Esophagus (tissue), 2 donors: Measurements from ENCODE around the gene MBLAC1. TPM values are rescaled to one million over a fixed set of nuclear protein-coding genes. Genes with fewer than 3 reads are reported as not detected.

ENCODE experiments used
- H3K27ac ChIP-seq, 2 donors: one replicate each; pipeline ENCODE4 v1.5.1; 2013; ENCODE audit warnings: low read depth in 2 of 2, mild to moderate bottlenecking in 2 of 2, inconsistent platforms in 1 of 2, low read length in 1 of 2, moderate library complexity in 1 of 2
- H3K27me3 ChIP-seq, 2 donors: one replicate each; pipeline ENCODE4 v1.6.1; 2013; ENCODE audit warnings: low read length in 2 of 2, control low read depth in 1 of 2, mild to moderate bottlenecking in 1 of 2; ENCODE audit not compliant: insufficient read depth in 2 of 2, control insufficient read depth in 1 of 2
- H3K36me3 ChIP-seq, 2 donors: one replicate each; pipeline ENCODE4 v1.6.1; 2013; ENCODE audit warnings: low read length in 1 of 2; ENCODE audit not compliant: control insufficient read depth in 2 of 2, insufficient read depth in 2 of 2
- H3K4me1 ChIP-seq, 2 donors: one replicate each; pipeline ENCODE4 v1.6.1; 2013; ENCODE audit warnings: low read length in 1 of 2; ENCODE audit not compliant: control insufficient read depth in 2 of 2, insufficient read depth in 2 of 2
- H3K4me3 ChIP-seq, 2 donors: one replicate each; pipeline ENCODE4 v1.5.1; 2013; ENCODE audit warnings: low read length in 2 of 2, mild to moderate bottlenecking in 2 of 2, low read depth in 1 of 2, moderate library complexity in 1 of 2
- H3K9me3 ChIP-seq, 2 donors: one replicate each; pipeline ENCODE4 v1.6.1; 2013; ENCODE audit warnings: mild to moderate bottlenecking in 2 of 2, low read depth in 1 of 2, low read length in 1 of 2, moderate library complexity in 1 of 2; ENCODE audit not compliant: control insufficient read depth in 2 of 2, insufficient read depth in 1 of 2
- WGBS, 2 donors: extraction: QIAGEN DNeasy Blood & Tissue Kit; methylation state at CpG; one replicate each; pipeline ENCODE4 v1.1.7; 2013; 5-methylcytosine and 5-hydroxymethylcytosine counted together
- polyA plus RNA-seq, 2 donors: library from polyadenylated mRNA; stranded (reverse); fragments of 200-250 nt; gene quantifications; one replicate each; pipeline ENCODE4 v1.2.3, GENCODE V29; 2013
- donor health status: healthy with polysubstance abuse.
- donor health status: Bipolar disorder and iron deficiency.

The MBLAC1 gene
- polyA plus RNA-seq, 2 donors = 2.7 to 3.7 TPM

- Histone ChIP-seq H3K4me3 (peak within 1 kb of the TSS; percentile 92 to 97), H3K4me1 (peaks cover 0 to 2% of the 10 kb centered on the region in 2 donors), H3K36me3 (peaks cover 4 to 7% of the 10 kb centered on the region in 2 donors), H3K27me3 (no peaks in the 10 kb centered on the region), H3K27ac (peak within 1 kb of the TSS; percentile 84 to 89), H3K9me3 (no peaks in the 10 kb centered on the region)
- 0 to 1% methylated on average over 46 of the region's 46 CpGs for WGBS, 2 donors
Observed at GRCh38 chr7:100148559-100149328, 22.0 kb downstream of the MBLAC1 start, which contains the start of gene LAMTOR4. Gene LAMTOR4 (plus strand): TSS chr7:100148918. CDS start chr7:100148973, 55 bp downstream.

GRCh38 chr7:100152404-100152803 lies 25.6 kb downstream of the MBLAC1 start:
- Histone ChIP-seq H3K36me3 (peaks cover 17 to 30% of the 10 kb centered on the region in 2 donors), H3K27ac (no peak overlapping the region), H3K4me3 (no peak overlapping the region), H3K4me1 (peaks cover 4 to 6% of the 10 kb centered on the region in 2 donors), H3K9me3 (no peaks in the 10 kb centered on the region), H3K27me3 (no peaks in the 10 kb centered on the region)

- Histone ChIP-seq H3K27me3 (no peaks in the 10 kb centered on the region), H3K9me3 (no peaks in the 10 kb centered on the region), H3K4me3 (no peak overlapping the region), H3K36me3 (peaks cover 17 to 30% of the 10 kb centered on the region in 2 donors), H3K27ac (peak overlapping the region in 1 of 2 donors; percentile 61), H3K4me1 (peaks cover 6 to 10% of the 10 kb centered on the region in 2 donors)
- 88 to 90% methylated on average over 18 of the region's 18 CpGs for WGBS, 2 donors
Observed at GRCh38 chr7:100152937-100153666, 26.3 kb downstream of the MBLAC1 start.

- 66 to 70% methylated on average over 16 of the region's 16 CpGs for WGBS, 2 donors
- Histone ChIP-seq H3K36me3 (peaks cover 17 to 30% of the 10 kb centered on the region in 2 donors), H3K9me3 (no peaks in the 10 kb centered on the region), H3K4me1 (peaks cover 6 to 10% of the 10 kb centered on the region in 2 donors), H3K27me3 (no peaks in the 10 kb centered on the region), H3K27ac (peak overlapping the region in 1 of 2 donors; percentile 61), H3K4me3 (no peak overlapping the region)
Observed at GRCh38 chr7:100153708-100154535, 27.2 kb downstream of the MBLAC1 start.

- Histone ChIP-seq H3K27ac (peak overlapping the region in 1 of 2 donors; percentile 23), H3K36me3 (peaks cover 17 to 30% of the 10 kb centered on the region in 2 donors), H3K9me3 (no peaks in the 10 kb centered on the region), H3K4me1 (peaks cover 4 to 12% of the 10 kb centered on the region in 2 donors), H3K4me3 (no peak overlapping the region), H3K27me3 (no peaks in the 10 kb centered on the region)
- 68 to 71% methylated on average over 28 to 30 of the region's 30 CpGs for WGBS, 2 donors
Observed at GRCh38 chr7:100154651-100155491, 28.1 kb downstream of the MBLAC1 start.

- Histone ChIP-seq H3K9me3 (no peaks in the 10 kb centered on the region), H3K4me3 (no peak overlapping the region), H3K27ac (no peak overlapping the region), H3K4me1 (peaks cover 4 to 12% of the 10 kb centered on the region in 2 donors), H3K27me3 (no peaks in the 10 kb centered on the region), H3K36me3 (peaks cover 17 to 30% of the 10 kb centered on the region in 2 donors)
- WGBS, 2 donors = 80 to 85% methylated on average over 20 of the region's 20 CpGs
Observed at GRCh38 chr7:100155553-100156317, 29.0 kb downstream of the MBLAC1 start.

GRCh38 chr7:100156331-100157068 lies 29.7 kb downstream of the MBLAC1 start:
- Histone ChIP-seq H3K9me3 (no peaks in the 10 kb centered on the region), H3K27ac (peak overlapping the region in 1 of 2 donors; percentile 34), H3K4me1 (peaks cover 4 to 12% of the 10 kb centered on the region in 2 donors), H3K27me3 (no peaks in the 10 kb centered on the region), H3K4me3 (no peak overlapping the region), H3K36me3 (peaks cover 17 to 30% of the 10 kb centered on the region in 2 donors)
- WGBS, 2 donors = 71 to 72% methylated on average over 16 of the region's 16 CpGs

GRCh38 chr7:100157069-100157333 lies 30.2 kb downstream of the MBLAC1 start:
- peaks cover 17 to 30% of the 10 kb centered on the region in 2 donors for H3K36me3 ChIP-seq
- no peaks in the 10 kb centered on the region for H3K27me3 ChIP-seq
- peak overlapping the region in 1 of 2 donors; percentile 82 for H3K4me3 ChIP-seq
- 66 to 68% methylated on average over 5 of the region's 5 CpGs for WGBS, 2 donors
- H3K27ac ChIP-seq = peak overlapping the region in 1 of 2 donors; percentile 34
- H3K4me1 ChIP-seq = peaks cover 4 to 12% of the 10 kb centered on the region in 2 donors
- H3K9me3 ChIP-seq = no peaks in the 10 kb centered on the region
